Activated CD8-positive, alpha-beta T cell treated with anti-CD3 and anti-CD28 coated beads, Interleukin-2, amount 10 ng/mL, durations not matched to agents 7 days and 5 days (primary cell): ENCODE data around the gene LAPTM5. TPM values are rescaled to one million over a fixed set of nuclear protein-coding genes. Genes with fewer than 3 reads are reported as not detected.
A peak's percentile ranks its signal among the peaks of the same experiment; 100 is the strongest.
"Not testable (repeated sequence)": the region's sequence is repeated elsewhere in the genome, so short reads cannot be mapped to it uniquely, and the experiment has no call there.

Experiments used
- ATAC-seq: fragments of 150-1000 bp; cut with Tn5 transposase; one replicate; pipeline ENCODE4 v1.10.0; 2021; ENCODE audit warnings: moderate library complexity
- CTCF ChIA-PET: fragments of 350-600 bp; sonication (Branson Sonifier 250); formaldehyde crosslinking; loops from one replicate; lab custom pipeline; 2021; ENCODE audit warnings: antibody characterized with exemption; lab: Charles Lee
- POLR2A ChIA-PET: fragments of 350-600 bp; sonication (Branson Sonifier 250); formaldehyde crosslinking; loops from one replicate; lab custom pipeline; 2021; ENCODE audit warnings: antibody characterized with exemption; lab: Charles Lee
- DNase-seq: peaks from one replicate; pipeline ENCODE4 v3.0.0-alpha.2; 2020
- H3K27ac Mint-ChIP-seq: one replicate; pipeline ENCODE4 v1.8.0; 2021; ENCODE audit warnings: mild to moderate bottlenecking, mixed read lengths
- H3K27me3 Mint-ChIP-seq: one replicate; pipeline ENCODE4 v1.8.0; 2021; ENCODE audit warnings: low read depth, mixed read lengths
- H3K36me3 Mint-ChIP-seq: one replicate; pipeline ENCODE4 v1.8.0; 2021; ENCODE audit warnings: low read depth, mixed read lengths
- H3K4me1 Mint-ChIP-seq: one replicate; pipeline ENCODE4 v1.8.0; 2021; ENCODE audit warnings: low read depth, mixed read lengths
- H3K4me3 Mint-ChIP-seq: one replicate; pipeline ENCODE4 v1.8.0; 2021; ENCODE audit warnings: mild to moderate bottlenecking, mixed read lengths
- H3K9me3 Mint-ChIP-seq: one replicate; pipeline ENCODE4 v1.8.0; 2022; ENCODE audit warnings: mixed read lengths; ENCODE audit not compliant: insufficient read depth
- total RNA-seq, 2 experiments: library from RNA; stranded (reverse); gene quantifications; one replicate each; pipeline ENCODE4 v1.2.3, GENCODE V29; 2021

Gene LAPTM5
- total RNA-seq, 2 experiments from 2014 or later = 407 to 413 TPM

DNA sequence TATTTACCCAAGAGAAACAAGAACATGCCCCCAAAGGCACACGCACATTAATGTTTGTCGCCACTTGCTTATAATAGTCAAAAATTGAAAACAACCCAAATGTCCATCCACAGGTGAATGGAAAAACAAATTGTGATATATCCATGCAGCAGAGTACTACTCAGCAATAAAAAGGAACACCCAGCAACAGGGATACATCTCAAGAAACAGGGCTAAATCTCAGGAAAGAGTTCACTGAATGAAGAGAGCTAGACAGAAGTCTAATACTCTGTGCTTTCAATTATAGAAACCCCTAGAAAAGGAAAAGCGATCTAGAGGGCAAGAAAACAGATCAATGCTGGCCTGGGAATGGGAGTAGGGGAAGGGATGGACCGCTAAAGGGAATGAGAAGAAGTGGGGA is 36.7 kb upstream of the LAPTM5 start:
- Mint-ChIP-seq H3K9me3 (no peaks in the 10 kb centered on the region), H3K4me3 (no peak overlapping the region), H3K27me3 (peaks cover 16% of the 10 kb centered on the region), H3K4me1 (peaks cover 16% of the 10 kb centered on the region), H3K36me3 (no peaks in the 10 kb centered on the region), H3K27ac (no peak overlapping the region)
- DNase-seq (no peak), ATAC-seq (no peak)
- CTCF ChIA-PET = interaction anchor here (1.0 to 1.8 kb wide), 4 partner anchors 12 to 135 kb away, joined by 3 to 6 read pairs (median 4); no protein-coding TSS in a partner anchor
- POLR2A ChIA-PET = no interaction called here

DNA sequence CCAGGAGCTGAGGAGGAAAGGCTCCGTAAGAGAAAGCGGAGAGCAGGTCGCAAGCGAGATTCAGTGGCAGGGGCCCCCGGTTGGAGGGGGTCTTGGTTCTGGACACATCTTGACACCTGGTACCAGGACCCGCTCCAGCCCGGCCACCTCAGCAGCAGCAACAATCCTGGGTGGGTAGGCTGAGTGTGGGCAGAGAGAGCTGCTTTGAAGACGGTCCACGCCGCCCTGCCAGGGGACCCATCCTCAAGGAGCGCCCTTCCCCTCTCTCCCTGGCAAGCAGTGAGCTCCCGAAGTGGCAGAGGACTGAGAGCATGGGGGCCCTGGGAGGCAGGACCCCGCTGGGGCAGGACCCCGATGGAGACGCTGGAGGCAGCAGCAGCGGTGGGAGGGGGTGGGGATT is 35.6 kb upstream of the LAPTM5 start:
- ChIA-PET POLR2A (no interaction called here), CTCF (interaction anchor here (1.2 to 4.0 kb wide), 2 partner anchors 8 to 136 kb away, joined by 3 to 30 read pairs; no protein-coding TSS in a partner anchor)
- no peak for ATAC-seq
- no peak overlapping the region for H3K27ac Mint-ChIP-seq
- peaks cover 16% of the 10 kb centered on the region for H3K4me1 Mint-ChIP-seq
- H3K9me3 Mint-ChIP-seq = no peaks in the 10 kb centered on the region
- no peak for DNase-seq
- no peaks in the 10 kb centered on the region for H3K36me3 Mint-ChIP-seq
- peaks cover 20% of the 10 kb centered on the region for H3K27me3 Mint-ChIP-seq
- no peak overlapping the region for H3K4me3 Mint-ChIP-seq

DNA sequence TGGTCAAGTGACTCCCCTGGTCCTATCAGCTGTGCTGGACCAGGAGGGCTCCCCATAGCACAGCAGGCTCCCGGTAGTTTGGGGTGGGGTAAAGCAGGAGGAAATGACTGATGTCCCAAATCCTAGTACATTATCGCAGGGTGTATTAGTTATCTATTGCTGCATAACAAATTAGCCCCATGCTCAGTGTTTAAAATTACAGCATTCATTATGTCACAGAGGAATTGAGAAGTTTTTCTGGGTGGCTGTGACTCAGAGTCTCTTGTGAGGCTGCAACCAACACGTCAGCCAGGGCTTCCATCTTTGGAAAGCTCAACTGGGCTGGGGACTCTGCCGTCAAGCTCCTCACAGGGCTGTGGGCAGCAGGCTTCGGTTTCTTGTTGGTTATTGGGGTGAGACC is 34.3 kb upstream of the LAPTM5 start:
- Mint-ChIP-seq H3K27ac (no peak overlapping the region), H3K36me3 (no peaks in the 10 kb centered on the region), H3K4me1 (peaks cover 14% of the 10 kb centered on the region), H3K4me3 (no peak overlapping the region), H3K27me3 (peaks cover 22% of the 10 kb centered on the region), H3K9me3 (no peaks in the 10 kb centered on the region)
- CTCF ChIA-PET = interaction anchor here (4.0 kb wide), 1 partner anchor 10 kb away, joined by 30 read pairs; no protein-coding TSS in a partner anchor
- ATAC-seq (no peak), DNase-seq (no peak)
- POLR2A ChIA-PET = no interaction called here

DNA sequence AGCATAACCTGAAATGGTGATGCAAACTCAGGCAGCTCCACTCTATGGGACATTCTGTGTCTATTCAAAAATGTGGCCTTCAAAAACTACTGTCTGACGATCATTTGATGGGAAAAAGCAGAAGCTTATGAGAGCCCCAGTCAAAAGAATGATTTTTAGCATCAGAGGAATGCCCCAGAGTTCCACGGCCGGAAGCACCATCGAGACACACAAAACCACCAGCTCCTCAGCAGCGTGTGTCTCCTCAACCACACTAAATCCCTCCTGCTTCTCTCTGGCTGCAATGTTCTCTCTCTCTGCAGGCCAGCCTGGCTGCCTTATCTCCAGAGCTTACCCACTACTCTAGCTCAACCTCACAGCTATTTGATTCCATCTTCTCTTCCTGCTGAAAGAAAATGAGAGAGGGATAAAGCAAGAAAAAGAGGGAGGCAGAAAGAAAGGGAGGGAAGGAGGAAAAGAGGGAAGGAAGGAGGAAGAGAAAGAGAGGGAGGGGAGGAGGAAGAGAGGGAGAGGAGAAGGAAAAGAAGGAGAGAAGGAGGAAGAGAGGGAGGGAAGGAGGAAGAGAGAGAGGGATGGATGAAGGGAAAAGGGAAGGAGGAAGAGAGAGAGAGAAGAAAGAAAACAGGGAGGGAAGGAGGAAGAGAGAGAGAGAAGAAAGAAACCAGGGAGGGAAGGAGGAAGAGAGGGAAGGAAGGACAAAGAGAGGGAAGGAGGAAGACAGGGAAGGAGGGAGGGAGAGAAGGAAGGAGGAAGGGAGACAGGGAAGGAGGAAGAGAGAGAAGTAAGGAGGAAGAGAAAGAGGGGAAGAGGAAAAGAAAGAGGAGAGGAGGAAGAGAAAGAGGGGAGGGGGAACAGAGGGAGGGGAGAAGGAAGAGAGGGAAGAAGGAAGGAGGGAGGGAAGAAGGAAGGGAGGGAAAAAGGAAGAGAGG is 33.5 kb upstream of the LAPTM5 start:
- no peaks in the 10 kb centered on the region for H3K9me3 Mint-ChIP-seq
- no peak overlapping the region for H3K27ac Mint-ChIP-seq
- POLR2A ChIA-PET = interaction anchor here (0.6 kb wide), 1 partner anchor 9 kb away, joined by 3 read pairs; no protein-coding TSS in a partner anchor
- peaks cover 14% of the 10 kb centered on the region for H3K4me1 Mint-ChIP-seq
- H3K4me3 Mint-ChIP-seq = no peak overlapping the region
- CTCF ChIA-PET = interaction anchor here (0.7 to 4.0 kb wide), 6 partner anchors 10 to 130 kb away, joined by 3 to 30 read pairs (median 4); no protein-coding TSS in a partner anchor
- DNase-seq (peak; percentile 39), ATAC-seq (peak; percentile 55)
- peaks cover 22% of the 10 kb centered on the region for H3K27me3 Mint-ChIP-seq
- H3K36me3 Mint-ChIP-seq = no peaks in the 10 kb centered on the region

DNA sequence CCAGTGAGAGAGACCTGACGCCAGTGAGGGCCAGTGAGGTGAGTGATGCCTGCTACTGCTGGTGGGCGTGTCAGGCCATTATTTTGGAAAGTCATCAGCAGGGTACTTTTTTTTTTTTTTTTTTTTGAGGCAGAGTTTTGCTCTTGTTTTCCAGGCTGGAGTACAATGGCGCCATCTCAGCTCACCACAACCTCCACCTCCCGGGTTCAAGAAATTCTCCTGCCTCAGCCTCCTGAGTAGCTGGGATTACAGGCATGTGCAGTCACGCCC is 32.6 kb upstream of the LAPTM5 start:
- Mint-ChIP-seq H3K4me1 (peaks cover 14% of the 10 kb centered on the region), H3K27me3 (peaks cover 22% of the 10 kb centered on the region)
- DNase-seq, H3K4me3 Mint-ChIP-seq, ATAC-seq, H3K36me3 Mint-ChIP-seq, H3K27ac Mint-ChIP-seq, H3K9me3 Mint-ChIP-seq, POLR2A ChIA-PET: not testable (repeated sequence)
- CTCF ChIA-PET = interaction anchor here (0.7 to 4.0 kb wide), 3 partner anchors 10 to 131 kb away, joined by 4 to 30 read pairs (median 10); no protein-coding TSS in a partner anchor

- peak overlapping the region; percentile 15 for H3K27ac Mint-ChIP-seq
Measured at GRCh38 chr1:30789388-30790255, 32.0 kb upstream of the LAPTM5 start.

DNA sequence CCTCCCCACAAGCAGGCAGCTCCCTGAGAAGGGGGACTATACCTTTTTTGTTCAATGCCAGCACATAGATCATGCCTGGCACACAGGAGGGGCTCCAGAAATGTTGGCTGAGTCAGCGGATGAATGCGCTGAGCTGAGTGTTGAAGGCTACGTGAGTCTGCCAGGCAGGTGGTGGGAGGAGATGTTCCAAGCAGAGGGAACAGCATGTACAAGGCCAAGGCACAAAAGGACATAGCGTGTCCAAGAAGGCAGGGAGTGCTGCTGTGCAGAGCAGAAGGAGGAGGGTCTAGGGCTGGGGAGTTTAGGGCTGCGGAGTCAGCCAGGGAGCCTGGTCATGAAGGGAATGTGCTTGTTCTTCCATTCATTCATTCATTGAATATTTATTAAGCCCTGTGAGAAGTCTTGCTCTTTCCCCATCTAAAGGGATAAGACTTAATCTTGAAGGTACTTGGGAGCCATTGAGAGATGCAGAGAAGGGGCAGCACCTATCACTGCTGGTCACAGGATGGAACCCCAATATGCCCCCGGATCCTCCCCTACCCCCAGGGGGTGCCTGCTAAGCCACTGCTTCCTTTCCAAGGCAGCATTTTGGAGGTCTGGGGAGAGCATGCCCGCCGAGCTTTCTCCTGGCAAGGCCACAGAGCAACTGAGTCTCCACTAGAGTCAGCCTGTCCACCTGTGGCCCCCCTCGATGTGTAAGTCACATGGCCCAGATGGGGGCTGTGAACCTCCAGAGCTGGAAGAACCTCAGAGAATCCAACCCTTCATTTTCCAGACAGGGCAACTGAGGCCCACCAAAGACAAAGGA is 31.2 kb upstream of the LAPTM5 start:
- peaks cover 22% of the 10 kb centered on the region for H3K27me3 Mint-ChIP-seq
- ATAC-seq (no peak), DNase-seq (no peak)
- ChIA-PET POLR2A (no interaction called here), CTCF (interaction anchor here (1.3 to 13.5 kb wide), 3 partner anchors 9 to 66 kb away, joined by 5 to 532 read pairs (median 9); partner anchors contain the start of gene MATN1)
- H3K36me3 Mint-ChIP-seq = no peaks in the 10 kb centered on the region
- no peak overlapping the region for H3K4me3 Mint-ChIP-seq
- peaks cover 14% of the 10 kb centered on the region for H3K4me1 Mint-ChIP-seq
- H3K27ac Mint-ChIP-seq = no peak overlapping the region
- H3K9me3 Mint-ChIP-seq = no peaks in the 10 kb centered on the region

More at GRCh38 chr1:30789388-30790255, 32.0 kb upstream of the LAPTM5 start:
- ATAC-seq (no peak), DNase-seq (no peak)
- CTCF ChIA-PET = interaction anchor here (1.3 to 13.5 kb wide), 4 partner anchors 10 to 66 kb away, joined by 5 to 532 read pairs (median 20); partner anchors contain the start of gene MATN1
- POLR2A ChIA-PET = no interaction called here
- Mint-ChIP-seq H3K9me3 (no peaks in the 10 kb centered on the region), H3K27me3 (peaks cover 22% of the 10 kb centered on the region), H3K4me1 (peaks cover 14% of the 10 kb centered on the region), H3K4me3 (no peak overlapping the region), H3K36me3 (no peaks in the 10 kb centered on the region)

- H3K36me3 Mint-ChIP-seq = no peaks in the 10 kb centered on the region
- peaks cover 14% of the 10 kb centered on the region for H3K4me1 Mint-ChIP-seq
- DNase-seq = no peak
- H3K4me3 Mint-ChIP-seq = no peak overlapping the region
- ChIA-PET CTCF (interaction anchor here (1.3 to 13.5 kb wide), 3 partner anchors 8 to 65 kb away, joined by 5 to 532 read pairs (median 9); partner anchors contain the start of gene MATN1), POLR2A (no interaction called here)
- H3K27ac Mint-ChIP-seq = no peak overlapping the region
- ATAC-seq = no peak
- H3K27me3 Mint-ChIP-seq = peaks cover 22% of the 10 kb centered on the region
- no peaks in the 10 kb centered on the region for H3K9me3 Mint-ChIP-seq
Measured at GRCh38 chr1:30787856-30788495, 30.4 kb upstream of the LAPTM5 start.

DNA sequence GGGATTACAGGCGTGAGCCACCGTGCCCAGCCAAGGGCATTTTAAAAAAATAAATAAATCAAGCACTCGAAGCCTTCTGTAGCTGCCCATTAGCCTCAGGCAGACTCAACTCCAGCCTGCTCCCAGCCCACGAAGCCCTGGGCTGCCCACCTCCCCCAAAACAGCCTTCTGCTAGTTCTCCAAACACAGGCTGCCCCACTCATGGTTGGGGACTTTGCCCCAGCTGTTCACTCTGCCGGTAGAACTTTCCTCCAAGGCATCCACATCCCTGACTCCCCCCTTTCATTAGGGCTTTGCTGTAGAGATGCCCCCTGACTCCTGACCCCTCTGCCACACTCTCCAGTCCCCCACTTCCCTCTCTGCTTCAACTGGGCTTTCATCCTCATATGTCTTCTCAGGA is 29.7 kb upstream of the LAPTM5 start:
- no peak overlapping the region for H3K4me3 Mint-ChIP-seq
- no peak overlapping the region for H3K27ac Mint-ChIP-seq
- H3K4me1 Mint-ChIP-seq = peaks cover 16% of the 10 kb centered on the region
- CTCF ChIA-PET = interaction anchor here (0.9 to 13.5 kb wide), 3 partner anchors 11 to 64 kb away, joined by 3 to 532 read pairs (median 4); partner anchors contain the start of gene MATN1
- DNase-seq (no peak), ATAC-seq (no peak)
- H3K27me3 Mint-ChIP-seq = peaks cover 20% of the 10 kb centered on the region
- POLR2A ChIA-PET = no interaction called here
- no peaks in the 10 kb centered on the region for H3K36me3 Mint-ChIP-seq
- no peaks in the 10 kb centered on the region for H3K9me3 Mint-ChIP-seq

DNA sequence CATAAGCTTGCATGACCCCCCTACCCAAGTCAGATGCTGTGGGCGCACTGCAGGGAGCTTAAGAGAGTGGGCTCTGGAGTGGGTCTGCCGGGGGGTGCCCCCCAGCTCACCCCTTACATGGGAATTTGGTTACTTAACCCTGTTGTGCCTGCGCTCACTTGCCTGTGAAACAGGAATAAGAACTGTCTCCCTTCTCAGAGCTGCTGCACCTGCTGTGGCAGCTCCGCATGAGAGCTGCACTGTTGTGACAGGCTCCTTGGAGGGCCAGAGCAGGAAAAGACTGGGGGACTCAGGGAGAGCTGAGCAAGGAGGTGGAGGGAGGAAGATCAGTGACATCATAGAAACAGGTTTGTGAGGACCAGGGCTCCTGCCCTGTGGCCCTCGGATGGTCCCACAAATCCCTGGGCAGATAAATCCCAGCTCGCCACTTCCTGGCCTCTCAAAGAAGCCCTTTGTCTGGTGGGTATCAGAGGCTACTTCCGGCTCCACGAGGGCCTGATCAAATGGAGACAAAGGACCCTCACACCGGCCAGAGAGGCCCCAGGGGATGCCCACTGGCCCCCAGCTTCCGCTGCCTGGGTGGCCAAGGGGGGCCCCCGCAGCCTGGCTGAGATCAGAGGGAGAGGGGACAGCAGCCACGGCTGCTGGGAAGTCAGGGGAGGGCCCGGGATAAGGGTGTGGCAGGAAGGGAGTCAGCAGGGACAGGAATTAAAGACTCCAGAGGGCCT is 28.9 kb upstream of the LAPTM5 start:
- Mint-ChIP-seq H3K27me3 (peaks cover 20% of the 10 kb centered on the region), H3K9me3 (no peaks in the 10 kb centered on the region), H3K4me3 (no peak overlapping the region), H3K36me3 (no peaks in the 10 kb centered on the region), H3K27ac (no peak overlapping the region), H3K4me1 (peaks cover 16% of the 10 kb centered on the region)
- DNase-seq = no peak
- no peak for ATAC-seq
- POLR2A ChIA-PET = no interaction called here
- CTCF ChIA-PET = interaction anchor here (0.6 to 13.5 kb wide), 5 partner anchors 12 to 126 kb away, joined by 3 to 532 read pairs (median 3); partner anchors contain the start of gene MATN1
